GM12874 (cell line): Measurements from ENCODE around the gene DLX2.

Experiments used
- TF ChIP-seq, protein P1 (sequence below): IDR thresholded peaks from 2 replicates; pipeline ENCODE4 v1.5.1; 2011; ENCODE audit warnings: low read depth, mild to moderate bottlenecking, control low read depth, low read length, moderate library complexity; ENCODE audit not compliant: insufficient read depth

Gene DLX2

DNA sequence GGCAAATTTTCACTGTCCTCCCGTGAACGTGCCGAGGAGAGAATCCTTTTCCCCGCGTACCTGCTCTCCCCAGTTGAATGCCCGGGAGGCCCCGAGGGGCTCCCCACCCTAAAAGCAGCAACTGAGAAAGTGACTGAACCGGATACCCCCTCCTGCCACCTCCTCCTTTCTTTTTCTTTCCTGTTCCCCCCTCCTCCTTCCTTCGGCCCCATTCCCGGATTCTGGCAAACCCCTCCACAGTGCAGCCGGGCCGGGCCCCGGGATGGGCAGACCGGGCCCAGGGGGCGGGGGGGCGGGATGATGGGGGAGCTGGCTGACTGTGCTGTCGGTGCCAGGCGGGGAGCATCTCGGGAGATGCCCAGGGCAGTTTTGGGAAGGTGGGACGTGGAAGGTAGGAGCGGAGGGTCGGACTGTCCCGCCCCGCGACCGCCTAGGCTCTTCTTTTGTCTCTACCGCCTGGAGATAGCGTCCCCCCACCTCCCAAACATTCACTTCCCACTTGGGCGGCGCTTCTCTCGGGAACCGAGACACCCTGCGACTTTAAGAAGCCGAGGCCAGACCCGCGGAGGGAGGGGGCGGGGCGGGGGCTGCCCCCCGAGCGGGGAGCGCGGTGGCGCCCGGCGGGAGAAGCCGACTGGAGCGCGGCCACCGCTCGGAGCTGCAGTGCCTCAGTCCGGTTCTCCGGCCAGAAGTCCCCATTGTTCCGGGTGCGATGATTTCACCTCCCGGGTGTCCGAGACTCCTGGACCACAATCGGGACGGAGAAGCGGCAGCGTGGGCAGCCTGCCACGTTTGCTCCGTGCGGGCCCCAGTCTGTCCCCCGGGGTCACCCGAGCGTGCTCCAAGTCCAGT lies 8.2 kb downstream of the DLX2 start:
- TF ChIP-seq, protein P1, sequence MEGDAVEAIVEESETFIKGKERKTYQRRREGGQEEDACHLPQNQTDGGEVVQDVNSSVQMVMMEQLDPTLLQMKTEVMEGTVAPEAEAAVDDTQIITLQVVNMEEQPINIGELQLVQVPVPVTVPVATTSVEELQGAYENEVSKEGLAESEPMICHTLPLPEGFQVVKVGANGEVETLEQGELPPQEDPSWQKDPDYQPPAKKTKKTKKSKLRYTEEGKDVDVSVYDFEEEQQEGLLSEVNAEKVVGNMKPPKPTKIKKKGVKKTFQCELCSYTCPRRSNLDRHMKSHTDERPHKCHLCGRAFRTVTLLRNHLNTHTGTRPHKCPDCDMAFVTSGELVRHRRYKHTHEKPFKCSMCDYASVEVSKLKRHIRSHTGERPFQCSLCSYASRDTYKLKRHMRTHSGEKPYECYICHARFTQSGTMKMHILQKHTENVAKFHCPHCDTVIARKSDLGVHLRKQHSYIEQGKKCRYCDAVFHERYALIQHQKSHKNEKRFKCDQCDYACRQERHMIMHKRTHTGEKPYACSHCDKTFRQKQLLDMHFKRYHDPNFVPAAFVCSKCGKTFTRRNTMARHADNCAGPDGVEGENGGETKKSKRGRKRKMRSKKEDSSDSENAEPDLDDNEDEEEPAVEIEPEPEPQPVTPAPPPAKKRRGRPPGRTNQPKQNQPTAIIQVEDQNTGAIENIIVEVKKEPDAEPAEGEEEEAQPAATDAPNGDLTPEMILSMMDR = no peak

DNA sequence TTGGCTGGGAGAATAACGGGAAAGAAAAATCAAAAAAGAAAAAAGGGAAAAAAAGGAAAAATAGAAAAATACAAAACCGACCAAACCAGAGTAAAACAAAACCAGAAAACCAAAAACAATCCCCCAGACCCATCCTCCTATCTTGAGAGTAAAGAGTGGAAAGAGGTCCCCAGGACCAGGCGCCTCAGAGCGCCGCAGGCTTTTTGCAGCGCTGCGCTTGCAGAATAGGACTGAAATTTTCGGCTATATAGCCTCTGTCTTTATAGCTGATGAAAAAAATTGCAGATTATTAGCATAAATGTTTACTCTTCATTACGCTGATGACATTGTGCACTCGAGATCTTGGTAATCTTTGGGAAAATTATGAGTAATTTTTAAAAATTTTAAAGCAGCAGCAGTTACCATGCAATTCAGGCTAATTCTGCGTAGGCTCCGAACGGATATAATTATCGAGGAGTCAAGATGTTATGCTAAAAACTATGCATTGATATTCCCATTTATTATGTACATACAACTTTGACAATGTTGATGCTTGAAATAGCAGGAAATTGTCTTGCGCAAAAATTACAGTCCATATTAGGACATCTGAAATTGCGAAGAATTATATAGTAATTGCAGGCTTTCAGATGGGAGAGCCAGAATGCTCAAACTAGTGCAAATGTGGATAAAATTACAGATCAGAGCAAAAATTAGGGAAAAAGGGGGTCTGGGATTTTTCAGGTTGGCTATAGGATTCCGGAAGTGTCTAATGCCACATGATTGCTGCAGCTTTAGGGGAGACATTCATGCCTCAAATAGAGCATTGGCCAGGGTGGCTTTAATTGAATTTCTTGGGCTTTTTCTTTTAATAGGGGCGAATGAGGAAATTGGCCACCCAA lies 9.0 kb downstream of the DLX2 start:
- TF ChIP-seq, protein P1 = no peak

DNA sequence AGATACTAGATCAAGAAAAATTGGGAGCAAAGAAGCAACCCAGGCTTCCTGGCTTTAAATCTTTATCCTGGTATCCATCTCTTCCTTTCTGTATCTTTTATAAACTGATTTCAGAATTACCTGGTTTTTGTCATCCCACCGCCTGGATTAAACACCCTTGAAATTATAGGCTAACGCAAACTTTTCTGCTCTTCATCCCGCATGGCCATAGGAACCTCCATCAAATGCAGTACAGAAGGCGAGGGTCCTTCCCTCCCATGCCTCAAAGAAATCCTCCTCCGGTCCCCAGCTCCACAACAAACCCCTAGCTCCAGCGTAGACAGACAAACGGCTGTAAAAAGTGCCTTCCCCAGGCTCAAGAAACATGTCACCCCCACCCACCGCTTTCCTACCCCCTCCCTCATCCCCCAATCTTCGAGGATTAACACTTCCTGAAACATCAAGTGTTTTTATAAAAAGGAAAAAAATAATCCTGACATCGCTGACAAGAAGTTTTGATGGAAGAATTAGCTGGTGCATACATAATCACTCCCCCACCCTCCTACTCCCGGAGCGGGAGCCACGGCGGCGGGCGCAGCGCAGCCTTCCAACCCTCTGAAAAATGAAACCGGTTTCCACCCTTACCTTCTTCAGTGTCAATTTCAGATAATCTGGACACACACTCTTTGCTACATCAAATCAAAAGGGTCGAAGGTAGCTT lies 9.8 kb downstream of the DLX2 start:
- TF ChIP-seq, protein P1 = no peak

DNA sequence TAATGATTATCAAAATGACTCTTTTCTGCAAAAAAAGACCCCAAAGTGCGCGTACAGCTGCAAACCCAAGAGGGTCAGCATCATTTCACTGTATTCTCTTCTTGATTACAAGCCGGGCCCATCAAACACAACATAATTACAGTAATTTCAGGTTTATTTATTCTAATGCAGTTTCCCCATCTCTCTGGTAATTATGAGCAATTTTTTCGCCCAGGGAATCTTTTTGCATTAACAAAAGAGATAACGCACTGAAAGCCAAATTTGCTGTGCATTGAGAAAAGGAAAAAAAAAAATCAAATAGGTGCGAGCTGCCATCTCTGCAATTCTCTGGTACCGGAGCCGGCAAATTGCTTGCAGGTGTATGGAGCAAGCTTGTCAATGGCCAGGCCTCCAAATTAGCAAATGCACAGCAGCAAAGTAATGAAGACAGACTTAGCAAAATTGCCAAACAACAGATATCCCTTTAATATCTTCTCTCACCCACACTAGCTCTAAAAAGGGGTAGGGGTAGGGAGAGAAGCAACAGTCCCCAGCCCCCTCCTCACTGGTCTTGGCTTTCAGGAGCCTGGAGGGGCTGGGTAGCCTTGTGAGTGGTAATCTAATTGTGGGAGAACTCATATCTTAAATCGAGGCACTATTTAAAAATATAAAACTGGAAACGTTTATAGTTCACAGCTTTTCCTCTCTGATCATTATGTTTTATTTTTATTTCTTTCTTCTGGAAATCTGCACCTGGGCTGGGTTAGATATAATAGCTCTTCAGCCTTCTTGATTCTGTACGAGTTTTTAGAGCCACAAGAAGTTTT lies 10.7 kb downstream of the DLX2 start:
- TF ChIP-seq, protein P1 = no peak

DNA sequence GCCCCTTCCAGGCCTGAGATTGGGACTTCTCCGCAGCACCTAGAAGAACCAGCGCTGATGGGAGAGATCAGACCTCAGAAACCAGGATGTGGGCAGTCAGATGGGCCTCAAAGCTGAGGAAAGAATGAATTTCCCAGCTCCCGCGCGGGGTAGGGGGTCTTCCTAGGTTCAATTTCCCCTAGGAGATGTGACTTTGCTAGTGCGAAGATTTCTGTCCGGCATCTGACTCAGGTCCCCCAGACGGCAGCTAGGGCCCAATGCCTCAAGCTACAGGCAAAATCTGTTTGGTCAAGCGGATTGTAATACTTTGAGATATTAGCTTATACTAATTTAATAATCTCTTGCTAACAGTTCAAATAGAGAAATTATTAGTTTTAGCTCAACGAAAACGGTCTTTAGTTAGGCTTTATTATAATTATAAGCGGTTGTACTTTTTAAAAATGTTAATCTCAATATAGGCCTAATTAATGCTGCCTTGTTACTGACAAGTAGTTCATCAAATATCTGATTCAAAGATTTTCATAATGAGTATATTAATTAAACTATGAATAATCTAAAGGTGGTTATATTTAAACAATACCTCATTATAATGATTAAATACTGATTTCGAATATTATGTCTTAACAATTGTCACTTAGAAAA lies 11.6 kb downstream of the DLX2 start:
- TF ChIP-seq, protein P1 = no peak

DNA sequence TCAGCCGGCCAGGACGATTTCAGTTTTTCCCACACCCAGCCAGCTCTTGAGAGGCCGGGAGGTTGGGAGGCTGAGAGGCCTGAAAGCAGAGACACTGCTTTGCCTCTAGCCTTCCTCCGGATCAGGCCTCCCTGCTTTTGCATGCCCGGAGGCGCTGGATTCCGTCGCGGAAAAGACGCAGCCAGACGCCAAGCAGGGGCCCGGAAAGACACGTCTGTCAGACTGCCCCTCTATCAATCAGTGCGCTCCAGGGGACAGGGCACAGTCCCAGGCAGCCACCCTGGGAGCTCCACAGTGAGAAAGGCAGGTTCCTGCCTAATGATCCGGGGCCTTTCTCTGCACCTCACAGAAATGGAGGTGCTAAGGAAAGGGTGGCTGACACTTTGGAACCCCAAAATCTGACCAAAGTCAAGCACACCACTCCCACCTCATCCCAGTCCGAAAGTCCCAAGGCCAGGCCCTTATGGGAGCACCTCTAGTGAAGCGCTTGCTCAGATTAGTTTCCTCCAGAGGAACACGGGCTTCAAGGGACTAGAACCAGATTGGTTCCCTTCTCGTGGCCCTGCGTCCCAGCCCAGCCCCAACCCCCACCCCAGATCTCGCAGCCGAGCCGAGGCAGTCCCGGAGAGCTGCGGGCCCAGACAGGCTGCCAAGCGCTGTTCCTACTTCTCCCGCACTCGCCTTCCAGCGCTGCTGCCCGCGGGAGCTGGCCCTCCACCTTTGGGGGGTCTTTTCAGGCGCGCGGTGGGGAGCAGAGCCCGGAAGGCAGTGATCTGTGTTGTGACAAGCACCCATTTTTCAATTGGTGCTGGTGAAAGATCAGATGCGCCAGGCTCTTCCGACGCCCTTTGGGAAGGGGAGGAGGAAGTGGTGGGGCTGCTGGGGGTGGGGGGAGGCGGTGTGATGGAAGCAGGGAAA lies 12.4 kb downstream of the DLX2 start:
- TF ChIP-seq, protein P1 = no peak
